Thoracic aorta (tissue), 2 donors: ENCODE results near the gene NCAM2. TPM values are rescaled to one million over a fixed set of nuclear protein-coding genes. Genes with fewer than 3 reads are reported as not detected.

Experiments used
- ATAC-seq: fragments of 150-250 bp; one replicate; pipeline ENCODE4 v1.8.0; 2017; ENCODE audit warnings: low read depth; ENCODE audit not compliant: insufficient number of reproducible peaks, low FRiP score
- DNase-seq: peaks from one replicate; pipeline ENCODE4 v3.0.0-alpha.2; 2020; ENCODE audit warnings: low spot score
- H3K27ac ChIP-seq, 2 donors: fragments of 200-600 bp; sonication (generic); 1 replicate in 1 of 2; 2 replicates in 1 of 2; pipeline ENCODE4 v1.5.1; 2016; ENCODE audit warnings: mild to moderate bottlenecking in 2 of 2, moderate library complexity in 2 of 2
- H3K27me3 ChIP-seq: fragments of 200-600 bp; sonication (generic); replicated peaks from 2 replicates; pipeline ENCODE4 v1.6.0; 2016; ENCODE audit warnings: mild to moderate bottlenecking; ENCODE audit not compliant: insufficient read depth
- H3K36me3 ChIP-seq: fragments of 200-600 bp; sonication (generic); one replicate; pipeline ENCODE4 v1.5.1; 2016
- H3K4me1 ChIP-seq, 2 donors: fragments of 200-600 bp; sonication (generic); 1 replicate in 1 of 2; 2 replicates in 1 of 2; pipeline versions ENCODE4 v1.5.1 to v1.6.0; 2016; ENCODE audit warnings: low read depth in 2 of 2, mild to moderate bottlenecking in 1 of 2; ENCODE audit not compliant: control insufficient read depth in 1 of 2
- H3K4me3 ChIP-seq: fragments of 200-600 bp; sonication (generic); 2 replicates; pipeline ENCODE4 v1.5.1; 2016; ENCODE audit warnings: mild to moderate bottlenecking
- H3K9me3 ChIP-seq: fragments of 200-600 bp; sonication (generic); 2 replicates; pipeline ENCODE4 v1.5.1; 2016
- total RNA-seq, 2 donors: library from RNA; depleted of rRNA; stranded (reverse); fragments of >200 nt; gene quantifications; one replicate each; pipeline versions ENCODE4 v1.1.0 to v1.2.3, GENCODE V29; 2016
- TF ChIP-seq, protein P1 (sequence below): fragments of 200-600 bp; sonication (generic); IDR thresholded peaks from one replicate; pipeline ENCODE4 v1.5.1; 2019; ENCODE audit warnings: antibody characterized with exemption

NCAM2 gene
- total RNA-seq, 2 donors from 2014 or later = 0.99 to 1.4 TPM

DNA sequence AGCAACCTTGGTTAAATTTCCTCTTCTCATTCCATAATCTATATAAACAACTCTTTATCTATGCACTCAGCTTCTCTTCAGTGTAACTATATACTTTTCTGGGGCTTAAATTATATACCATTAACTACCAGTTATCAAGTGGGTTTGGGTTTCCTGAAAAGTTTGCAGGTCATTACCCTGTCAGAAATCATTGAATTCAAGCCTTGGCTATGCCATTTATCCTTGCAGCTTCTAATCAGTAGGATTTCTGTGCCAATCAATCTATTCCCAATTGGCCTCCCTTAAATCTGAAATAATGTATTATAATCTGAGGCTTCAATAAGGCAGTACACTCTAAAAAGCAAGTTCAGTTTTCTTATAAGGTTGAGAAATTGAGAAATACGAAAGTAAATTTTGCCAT is 466.5 kb downstream of the NCAM2 start:
- no peaks in the 10 kb centered on the region for H3K9me3 ChIP-seq
- no peaks in the 10 kb centered on the region for H3K4me1 ChIP-seq
- ATAC-seq (no peak), DNase-seq (no peak)
- H3K36me3 ChIP-seq = no peaks in the 10 kb centered on the region
- H3K4me3 ChIP-seq = no peak overlapping the region
- no peak overlapping the region for H3K27ac ChIP-seq
- no peaks in the 10 kb centered on the region for H3K27me3 ChIP-seq
- TF ChIP-seq, protein P1, sequence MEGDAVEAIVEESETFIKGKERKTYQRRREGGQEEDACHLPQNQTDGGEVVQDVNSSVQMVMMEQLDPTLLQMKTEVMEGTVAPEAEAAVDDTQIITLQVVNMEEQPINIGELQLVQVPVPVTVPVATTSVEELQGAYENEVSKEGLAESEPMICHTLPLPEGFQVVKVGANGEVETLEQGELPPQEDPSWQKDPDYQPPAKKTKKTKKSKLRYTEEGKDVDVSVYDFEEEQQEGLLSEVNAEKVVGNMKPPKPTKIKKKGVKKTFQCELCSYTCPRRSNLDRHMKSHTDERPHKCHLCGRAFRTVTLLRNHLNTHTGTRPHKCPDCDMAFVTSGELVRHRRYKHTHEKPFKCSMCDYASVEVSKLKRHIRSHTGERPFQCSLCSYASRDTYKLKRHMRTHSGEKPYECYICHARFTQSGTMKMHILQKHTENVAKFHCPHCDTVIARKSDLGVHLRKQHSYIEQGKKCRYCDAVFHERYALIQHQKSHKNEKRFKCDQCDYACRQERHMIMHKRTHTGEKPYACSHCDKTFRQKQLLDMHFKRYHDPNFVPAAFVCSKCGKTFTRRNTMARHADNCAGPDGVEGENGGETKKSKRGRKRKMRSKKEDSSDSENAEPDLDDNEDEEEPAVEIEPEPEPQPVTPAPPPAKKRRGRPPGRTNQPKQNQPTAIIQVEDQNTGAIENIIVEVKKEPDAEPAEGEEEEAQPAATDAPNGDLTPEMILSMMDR = no peak

DNA sequence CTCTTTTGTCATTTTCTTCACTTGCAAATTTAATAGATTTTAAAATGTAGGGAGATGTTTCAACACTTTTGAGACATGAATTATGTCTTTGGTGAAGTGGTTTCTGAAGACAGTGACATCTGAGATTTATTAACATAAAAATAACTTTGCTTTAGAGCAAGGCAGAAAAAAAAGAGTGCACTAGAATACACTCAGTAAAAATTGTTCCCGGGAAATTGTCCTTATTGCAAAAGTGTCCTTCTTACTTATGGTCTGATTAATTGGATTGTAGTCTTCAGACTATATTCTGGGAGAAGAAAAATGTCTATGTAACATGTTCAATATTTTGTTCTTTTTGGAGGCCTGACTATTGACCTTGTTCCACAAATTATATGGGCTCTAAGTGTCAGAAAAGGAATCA is 468.5 kb downstream of the NCAM2 start:
- Histone ChIP-seq H3K9me3 (no peaks in the 10 kb centered on the region), H3K4me1 (no peaks in the 10 kb centered on the region), H3K36me3 (no peaks in the 10 kb centered on the region), H3K4me3 (no peak overlapping the region), H3K27me3 (no peaks in the 10 kb centered on the region), H3K27ac (no peak overlapping the region)
- TF ChIP-seq, protein P1 = no peak
- ATAC-seq = no peak
- DNase-seq = no peak

DNA sequence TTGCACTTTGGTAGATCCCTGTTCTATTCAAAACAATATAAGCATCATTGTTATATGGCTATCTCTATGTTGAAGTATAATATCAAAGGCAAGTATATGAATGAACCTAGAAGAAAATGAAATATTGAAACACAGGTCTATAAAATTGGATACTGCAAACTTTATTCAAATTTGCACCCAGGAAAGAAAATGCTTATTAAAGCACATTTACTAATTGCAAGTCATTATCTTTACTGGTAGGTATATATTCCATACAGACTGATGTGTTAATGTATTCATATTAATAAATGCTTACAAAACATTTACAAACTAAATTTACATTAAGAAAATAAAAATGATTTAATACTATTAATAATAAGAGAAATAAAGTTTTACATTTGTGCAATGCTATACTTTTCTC is 469.8 kb downstream of the NCAM2 start:
- H3K27me3 ChIP-seq = no peaks in the 10 kb centered on the region
- no peaks in the 10 kb centered on the region for H3K36me3 ChIP-seq
- ATAC-seq (no peak), DNase-seq (no peak)
- no peak overlapping the region for H3K27ac ChIP-seq
- TF ChIP-seq, protein P1 = no peak
- H3K9me3 ChIP-seq = no peaks in the 10 kb centered on the region
- no peaks in the 10 kb centered on the region for H3K4me1 ChIP-seq
- H3K4me3 ChIP-seq = no peak overlapping the region

DNA sequence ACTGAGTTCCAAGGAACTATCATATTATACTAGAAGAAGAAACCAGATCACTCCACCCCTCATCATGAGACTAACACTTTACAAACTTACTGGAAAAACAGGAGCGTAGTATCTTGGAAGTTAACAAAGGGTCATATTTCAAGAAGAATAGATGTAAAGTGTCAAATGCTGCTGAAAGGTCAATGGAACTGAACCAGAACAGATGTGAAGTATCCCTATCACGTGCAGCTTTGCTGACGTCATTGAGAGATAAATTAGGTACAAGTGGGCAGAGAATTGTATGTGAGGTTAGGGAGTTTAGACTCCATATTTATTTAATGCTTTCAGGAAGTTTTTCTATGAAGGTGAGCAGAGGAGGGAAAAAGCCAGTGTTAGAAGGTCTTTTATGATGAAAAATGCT is 483.0 kb downstream of the NCAM2 start:
- no peak for ATAC-seq
- no peak for DNase-seq
- no peaks in the 10 kb centered on the region for H3K27me3 ChIP-seq
- no peaks in the 10 kb centered on the region for H3K36me3 ChIP-seq
- no peak overlapping the region for H3K27ac ChIP-seq
- H3K9me3 ChIP-seq = no peaks in the 10 kb centered on the region
- H3K4me3 ChIP-seq = no peak overlapping the region
- H3K4me1 ChIP-seq = no peaks in the 10 kb centered on the region
- TF ChIP-seq, protein P1 = no peak

DNA sequence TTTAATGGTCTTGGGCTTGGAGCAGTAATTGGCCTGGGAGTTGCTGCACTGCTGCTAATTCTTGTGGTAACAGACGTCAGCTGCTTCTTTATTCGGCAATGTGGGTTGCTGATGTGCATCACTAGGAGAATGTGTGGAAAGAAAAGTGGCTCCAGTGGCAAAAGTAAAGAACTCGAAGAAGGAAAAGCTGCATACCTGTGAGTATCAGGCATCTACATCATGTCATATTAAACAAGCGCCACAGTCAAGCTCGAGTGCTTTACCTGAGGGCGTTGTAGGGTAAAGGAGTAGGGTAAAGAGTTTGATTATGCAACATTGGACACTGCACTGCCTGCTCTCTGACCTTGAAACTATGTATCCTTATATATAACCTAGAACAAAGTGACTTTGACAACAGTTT is 510.6 kb downstream of the NCAM2 start:
- Histone ChIP-seq H3K4me3 (no peak overlapping the region), H3K4me1 (no peaks in the 10 kb centered on the region), H3K36me3 (no peaks in the 10 kb centered on the region), H3K9me3 (no peaks in the 10 kb centered on the region), H3K27ac (no peak overlapping the region), H3K27me3 (no peaks in the 10 kb centered on the region)
- no peak for ATAC-seq
- no peak for DNase-seq
- TF ChIP-seq, protein P1 = no peak
